Keratinocyte (primary cell): Measurements from ENCODE around the gene ABCC8.

Experiments used
- CTCF ChIP-seq, 3 experiments: IDR thresholded peaks in 1 of 3; conservative IDR thresholded peaks in 1 of 3; optimal IDR thresholded peaks in 1 of 3; 2 replicates in 2 of 3; 3 replicates in 1 of 3; pipeline versions ENCODE3 to v1.5.1; 2011; ENCODE audit warnings: low read length in 3 of 3, mild to moderate bottlenecking in 3 of 3, moderate library complexity in 2 of 3, control low read depth in 1 of 3, inconsistent platforms in 1 of 3; ENCODE audit not compliant: insufficient read depth in 2 of 3; ENCODE audit errors: extremely low read depth in 1 of 3
- EZH2 ChIP-seq: IDR thresholded peaks from one replicate; pipeline ENCODE4 v1.6.1; 2012; ENCODE audit warnings: inconsistent platforms, mild to moderate bottlenecking, low read length, moderate library complexity

- no peak for TF ChIP-seq CTCF (optimal IDR thresholded peaks at IDR 0.05 in 1 of 3, IDR thresholded peaks at IDR 0.05 in 1 of 3, conservative IDR thresholded peaks at IDR 0.05 in 1 of 3; ENCODE audit: extremely low read depth in 1 of 3, insufficient read depth in 2 of 3, low read length in 3 of 3)
- TF ChIP-seq EZH2: no peak
Measured at GRCh38 chr11:17517186-17517585, 40.5 kb upstream of the ABCC8 start.
